ENCODE measurements around the gene MKLN1.

Gene MKLN1

DNA sequence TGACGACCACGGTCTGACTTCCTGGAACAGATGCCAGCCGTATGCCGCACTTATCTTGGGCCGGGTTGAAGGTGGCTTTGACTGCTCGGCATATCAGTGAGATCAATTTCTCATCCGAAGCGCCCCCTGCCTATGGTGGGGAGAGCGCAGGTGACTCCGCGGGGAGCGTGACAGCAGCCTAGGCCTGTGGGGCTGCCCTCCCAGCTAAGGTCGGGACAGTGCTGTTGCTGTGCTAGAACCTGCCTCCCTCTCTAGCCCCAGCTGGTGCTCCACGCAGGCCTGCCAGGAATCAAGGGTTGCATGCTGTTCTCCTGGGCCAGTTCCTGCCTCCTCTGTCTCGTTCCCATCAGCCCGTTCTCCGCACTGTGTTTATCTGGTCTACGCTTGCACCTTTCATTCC, 178.9 kb downstream of the MKLN1 start:
- H3K27ac ChIP-seq = no peak overlapping the region
- TF ChIP-seq CTCF (IDR thresholded peaks at IDR 0.05) = no peak
- H3K4me3 ChIP-seq = no peak overlapping the region
- DNase-seq (ENCODE audit: low spot score) = no peak

GRCh38 chr7:131507592-131508331, 180.1 kb downstream of the MKLN1 start:
- TF ChIP-seq CTCF (IDR thresholded peaks at IDR 0.05) = peak; percentile 92
- Histone ChIP-seq H3K27ac (no peak overlapping the region), H3K4me3 (peak overlapping the region; percentile 42)
- DNase-seq (ENCODE audit: low spot score) = no peak

GRCh38 chr7:131508754-131509486, 181.2 kb downstream of the MKLN1 start:
- H3K4me3 ChIP-seq = no peak overlapping the region
- H3K27ac ChIP-seq = no peak overlapping the region
- no peak for TF ChIP-seq CTCF (IDR thresholded peaks at IDR 0.05)
- DNase-seq (ENCODE audit: low spot score) = no peak

- Histone ChIP-seq H3K4me3 (no peak overlapping the region), H3K27ac (no peak overlapping the region)
- no peak for DNase-seq (ENCODE audit: low spot score)
- no peak for TF ChIP-seq CTCF (IDR thresholded peaks at IDR 0.05)
These were observed 182.1 kb downstream of the MKLN1 start for GRCh38 chr7:131509781-131510180.

GRCh38 chr7:131511071-131511470, 183.4 kb downstream of the MKLN1 start:
- no peak for TF ChIP-seq CTCF (IDR thresholded peaks at IDR 0.05)
- no peak overlapping the region for H3K4me3 ChIP-seq
- no peak overlapping the region for H3K27ac ChIP-seq
- DNase-seq (ENCODE audit: low spot score) = no peak

DNA sequence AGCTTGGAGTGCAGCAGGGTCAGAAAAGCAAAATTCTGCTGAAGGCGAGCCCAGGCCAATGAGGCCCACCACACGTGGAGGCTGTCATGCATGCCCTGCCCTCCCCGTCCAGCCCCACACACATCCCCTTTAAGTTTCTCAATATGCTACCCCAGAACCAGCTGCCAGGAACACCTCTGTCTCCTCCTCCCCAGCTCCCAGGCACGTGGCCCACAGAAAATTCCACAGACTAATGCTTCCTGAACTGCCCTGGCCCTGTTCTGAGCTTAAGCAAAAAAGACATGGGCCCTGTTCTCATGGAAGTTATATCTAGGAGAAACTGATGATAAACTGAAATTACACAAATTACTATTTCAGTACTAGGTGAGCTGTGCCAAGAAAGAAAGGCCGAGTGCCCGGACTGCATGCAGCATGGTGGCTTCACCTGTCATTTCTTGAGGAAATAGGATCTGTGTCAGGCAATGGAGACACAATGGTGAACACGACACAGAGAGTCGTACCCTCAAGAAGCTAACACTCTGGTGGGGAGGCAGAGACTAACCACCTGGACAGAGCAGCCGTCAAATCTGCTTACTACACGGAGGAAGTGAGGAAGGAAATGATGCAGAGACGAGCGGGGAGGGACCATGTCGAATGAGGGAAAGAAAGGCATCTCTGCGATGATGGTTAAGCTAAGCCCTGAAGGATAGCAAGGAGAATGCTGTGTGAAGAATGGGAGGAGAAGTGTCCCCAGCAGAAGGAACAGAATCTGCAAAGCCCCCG, 184.3 kb downstream of the MKLN1 start:
- TF ChIP-seq CTCF (IDR thresholded peaks at IDR 0.05) = no peak
- Histone ChIP-seq H3K4me3 (no peak overlapping the region), H3K27ac (peak overlapping the region in 1 of 2 donors; percentile 45)
- DNase-seq (ENCODE audit: low spot score) = no peak
